Peyer's patch (tissue), 4 donors: ENCODE results near the gene AHCTF1.

Experiments
- CTCF ChIP-seq, 6 experiments: fragments of 450-650 bp in 4 of 6; fragments of 200-600 bp in 2 of 6; sonication (generic) in 1 of 6; IDR thresholded peaks; one replicate each; pipeline ENCODE4 v1.5.1; 2017 to 2019; ENCODE audit warnings: antibody characterized with exemption in 6 of 6, mild to moderate bottlenecking in 3 of 6, moderate library complexity in 1 of 6
- POLR2A ChIP-seq, 2 donors: fragments of 450-650 bp; IDR thresholded peaks; one replicate each; pipeline ENCODE4 v1.5.1; 2017; ENCODE audit warnings: antibody characterized with exemption in 2 of 2, mild to moderate bottlenecking in 2 of 2, moderate library complexity in 2 of 2

- TF ChIP-seq CTCF (IDR thresholded peaks at IDR 0.05) (no peak), POLR2A (IDR thresholded peaks at IDR 0.05) (no peak)
Observed at GRCh38 chr1:246805135-246805716, 126.5 kb downstream of the AHCTF1 start.
